ENCODE results near the gene LHX4. TPM values are rescaled to one million over a fixed set of nuclear protein-coding genes. Genes with fewer than 3 reads are reported as not detected.
A peak's percentile ranks its signal among the peaks of the same experiment; 100 is the strongest.

LHX4 gene
- total and polyA plus RNA-seq, 10 of the 15 experiments (the other 5 are each of a cell fraction or from before 2014, with no cell fraction given), result 0.05 to 0.80 (median 0.32) TPM; not detected in 6

- ChIA-PET POLR2A (interaction anchor here (0.6 kb wide), 1 partner anchor 152 kb away, joined by 9 read pairs; no protein-coding TSS in a partner anchor), RAD21 (ENCODE audit: unreplicated experiment) (no interaction called here), SMC1A (ENCODE audit: uncharacterized antibody, unreplicated experiment) (interaction anchor here (0.9 to 1.2 kb wide), 2 partner anchors 11 to 16 kb away, joined by 3 to 4 read pairs; no protein-coding TSS in a partner anchor), CTCF (interaction anchor here (0.9 to 1.9 kb wide), 2 partner anchors 10 to 27 kb away, joined by 3 to 4 read pairs; no protein-coding TSS in a partner anchor)
- H3K79me2 ChIP-seq (ENCODE audit: control insufficient read depth, insufficient read depth, low read length), result no peaks in the 10 kb centered on the region
- no peak overlapping the region for H2AFZ ChIP-seq (ENCODE audit: control insufficient read depth, low read depth, low read length)
- DNase-seq (ENCODE audit: low read depth, low spot score) (no peak), FAIRE-seq (no peak), ATAC-seq (no peak)
- in situ Hi-C loops (cut with MboI), result no loop called here
- no peaks in the 10 kb centered on the region for H4K20me1 ChIP-seq (ENCODE audit: control insufficient read depth, insufficient read depth)
- WGBS (ENCODE audit: insufficient coverage, insufficient replicate concordance, low lambda C conversion rate, missing lambda C conversion rate), result 100% methylated on average over 1 of the region's 1 CpG
- no peak for TF ChIP-seq REST (IDR thresholded peaks at IDR 0.05; ENCODE audit: low read depth, low read length)
- TF ChIP-seq SMAD1 (IDR thresholded peaks at IDR 0.05; ENCODE audit: low read depth, partially characterized antibody), result no peak
- no peak for TF ChIP-seq ETV6 (conservative IDR thresholded peaks at IDR 0.05 in 1 of 2, IDR thresholded peaks at IDR 0.05 in 1 of 2; ENCODE audit: borderline replicate concordance in 1 of 2, low read depth in 1 of 2)
- TF ChIP-seq POLR2AphosphoS5 (IDR thresholded peaks at IDR 0.05; ENCODE audit: low read length), result no peak
- TF ChIP-seq POLR2AphosphoS2 (IDR thresholded peaks at IDR 0.05; ENCODE audit: low read depth, low read length), result no peak
- no peak for TF ChIP-seq NR2F1 (conservative IDR thresholded peaks at IDR 0.05)
- no peak for TF ChIP-seq SP1 (IDR thresholded peaks at IDR 0.05; ENCODE audit: low read depth, low read length)
- no peak for TF ChIP-seq SREBF1 (IDR thresholded peaks at IDR 0.05; ENCODE audit: low read length)
- TF ChIP-seq RELB (IDR thresholded peaks at IDR 0.05; ENCODE audit: low read depth), result no peak
- TF ChIP-seq CREB1 (IDR thresholded peaks at IDR 0.05; ENCODE audit: low read depth), result no peak
- no peak for TF ChIP-seq MXI1 (IDR thresholded peaks at IDR 0.05; ENCODE audit: low read depth, low read length)
- intact Hi-C loops (cut with micrococcal nuclease; ENCODE audit: unreplicated experiment), result no loop called here
- no peak overlapping the region for H3K9ac ChIP-seq (ENCODE audit: control insufficient read depth, insufficient read depth, low read length)
- H3K4me3 ChIP-seq, result no peak overlapping the region
- peaks cover 0 to 2% of the 10 kb centered on the region in 2 experiments; a peak in 2 of 4 replicates for H3K36me3 ChIP-seq (ENCODE audit: control insufficient read depth in 2 of 2, insufficient read depth in 2 of 2, low read length in 1 of 2)
- H3K9me3 ChIP-seq (replicated peaks; ENCODE audit: control insufficient read depth, insufficient read depth, low read length), result no peaks in the 10 kb centered on the region
- no peak overlapping the region for H3K4me2 ChIP-seq (ENCODE audit: control insufficient read depth, insufficient read depth)
- no peak overlapping the region for H3K27ac ChIP-seq (ENCODE audit: control insufficient read depth, insufficient read depth)
- BruUV-seq (replicated peaks), result TSS peak; percentile 7
- no peaks in the 10 kb centered on the region; the same call in 1 of the 2 replicates for H3K4me1 ChIP-seq (ENCODE audit: control insufficient read depth, insufficient read depth, low read length)
- H3K27me3 ChIP-seq (replicated peaks in 1 of 2; ENCODE audit: control insufficient read depth in 2 of 2, insufficient read depth in 2 of 2, low read length in 1 of 2), result no peaks in the 10 kb centered on the region
Measured at GRCh38 chr1:180279651-180280050, 49.6 kb downstream of the LHX4 start.
